Ishikawa (cell line): ENCODE measurements around the gene CDC45.

ENCODE experiments used
- CREB1 ChIP-seq: IDR thresholded peaks from 2 replicates; pipeline ENCODE4 v1.6.1; 2012; ENCODE audit warnings: low read depth
- EGR1 ChIP-seq: IDR thresholded peaks from 2 replicates; pipeline ENCODE4 v1.6.1; 2012
- RAD21 ChIP-seq: IDR thresholded peaks from 2 replicates; pipeline ENCODE4 v1.6.1; 2012; ENCODE audit warnings: low read depth
- TAF1 ChIP-seq: IDR thresholded peaks from 2 replicates; pipeline ENCODE4 v1.6.1; 2012; ENCODE audit warnings: low read depth, mild to moderate bottlenecking
- TEAD4 ChIP-seq: IDR thresholded peaks from 2 replicates; pipeline ENCODE4 v1.6.1; 2012
- YY1 ChIP-seq: IDR thresholded peaks from 2 replicates; pipeline ENCODE4 v1.6.1; 2012; ENCODE audit warnings: low read depth
- TF ChIP-seq, protein P1 (sequence below): IDR thresholded peaks from 2 replicates; pipeline ENCODE4 v1.6.1; 2012; ENCODE audit warnings: low read depth, mild to moderate bottlenecking
- TF ChIP-seq, protein P2 (sequence below): IDR thresholded peaks from 2 replicates; pipeline ENCODE4 v1.6.1; 2012

DNA sequence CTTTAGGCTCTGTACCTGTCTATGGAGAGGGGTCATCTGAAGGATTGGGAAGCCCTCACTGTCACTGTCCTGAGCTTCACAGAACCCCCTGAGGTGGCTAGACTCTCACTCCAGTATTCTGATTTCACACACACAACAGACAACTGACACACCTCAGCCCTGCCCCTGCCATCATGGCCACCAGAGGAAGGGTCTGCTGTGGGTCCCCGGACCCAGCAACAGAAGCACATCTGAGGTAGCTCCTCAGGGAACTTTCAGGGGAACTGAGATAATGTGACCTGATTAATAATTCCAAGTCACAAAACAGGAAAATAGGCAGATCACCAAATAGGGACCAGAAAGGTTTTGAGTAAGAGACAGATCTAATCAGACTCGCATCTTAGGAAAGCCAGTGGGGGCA is 24.7 kb upstream of the CDC45 start:
- TF ChIP-seq, protein P1, sequence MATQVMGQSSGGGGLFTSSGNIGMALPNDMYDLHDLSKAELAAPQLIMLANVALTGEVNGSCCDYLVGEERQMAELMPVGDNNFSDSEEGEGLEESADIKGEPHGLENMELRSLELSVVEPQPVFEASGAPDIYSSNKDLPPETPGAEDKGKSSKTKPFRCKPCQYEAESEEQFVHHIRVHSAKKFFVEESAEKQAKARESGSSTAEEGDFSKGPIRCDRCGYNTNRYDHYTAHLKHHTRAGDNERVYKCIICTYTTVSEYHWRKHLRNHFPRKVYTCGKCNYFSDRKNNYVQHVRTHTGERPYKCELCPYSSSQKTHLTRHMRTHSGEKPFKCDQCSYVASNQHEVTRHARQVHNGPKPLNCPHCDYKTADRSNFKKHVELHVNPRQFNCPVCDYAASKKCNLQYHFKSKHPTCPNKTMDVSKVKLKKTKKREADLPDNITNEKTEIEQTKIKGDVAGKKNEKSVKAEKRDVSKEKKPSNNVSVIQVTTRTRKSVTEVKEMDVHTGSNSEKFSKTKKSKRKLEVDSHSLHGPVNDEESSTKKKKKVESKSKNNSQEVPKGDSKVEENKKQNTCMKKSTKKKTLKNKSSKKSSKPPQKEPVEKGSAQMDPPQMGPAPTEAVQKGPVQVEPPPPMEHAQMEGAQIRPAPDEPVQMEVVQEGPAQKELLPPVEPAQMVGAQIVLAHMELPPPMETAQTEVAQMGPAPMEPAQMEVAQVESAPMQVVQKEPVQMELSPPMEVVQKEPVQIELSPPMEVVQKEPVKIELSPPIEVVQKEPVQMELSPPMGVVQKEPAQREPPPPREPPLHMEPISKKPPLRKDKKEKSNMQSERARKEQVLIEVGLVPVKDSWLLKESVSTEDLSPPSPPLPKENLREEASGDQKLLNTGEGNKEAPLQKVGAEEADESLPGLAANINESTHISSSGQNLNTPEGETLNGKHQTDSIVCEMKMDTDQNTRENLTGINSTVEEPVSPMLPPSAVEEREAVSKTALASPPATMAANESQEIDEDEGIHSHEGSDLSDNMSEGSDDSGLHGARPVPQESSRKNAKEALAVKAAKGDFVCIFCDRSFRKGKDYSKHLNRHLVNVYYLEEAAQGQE = no peak
- no peak for TF ChIP-seq RAD21
- no peak for TF ChIP-seq TAF1
- no peak for TF ChIP-seq CREB1
- no peak for TF ChIP-seq TEAD4
- no peak for TF ChIP-seq YY1
- TF ChIP-seq, protein P2, sequence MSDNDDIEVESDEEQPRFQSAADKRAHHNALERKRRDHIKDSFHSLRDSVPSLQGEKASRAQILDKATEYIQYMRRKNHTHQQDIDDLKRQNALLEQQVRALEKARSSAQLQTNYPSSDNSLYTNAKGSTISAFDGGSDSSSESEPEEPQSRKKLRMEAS = no peak
- no peak for TF ChIP-seq EGR1
